Activated CD4-positive, alpha-beta T cell treated with anti-CD3 and anti-CD28 coated beads, Interleukin-2, Interleukin-4, amounts not matched to agents 100 ng/mL and 50 ng/mL, durations not matched to agents 16 hours and 8 hours (primary cell): ENCODE data around the gene MEGF6.

ENCODE experiments used
- DNase-seq: peaks from one replicate; pipeline ENCODE4 v3.0.0-alpha.2; 2020; ENCODE audit warnings: low spot score

The MEGF6 gene

DNA sequence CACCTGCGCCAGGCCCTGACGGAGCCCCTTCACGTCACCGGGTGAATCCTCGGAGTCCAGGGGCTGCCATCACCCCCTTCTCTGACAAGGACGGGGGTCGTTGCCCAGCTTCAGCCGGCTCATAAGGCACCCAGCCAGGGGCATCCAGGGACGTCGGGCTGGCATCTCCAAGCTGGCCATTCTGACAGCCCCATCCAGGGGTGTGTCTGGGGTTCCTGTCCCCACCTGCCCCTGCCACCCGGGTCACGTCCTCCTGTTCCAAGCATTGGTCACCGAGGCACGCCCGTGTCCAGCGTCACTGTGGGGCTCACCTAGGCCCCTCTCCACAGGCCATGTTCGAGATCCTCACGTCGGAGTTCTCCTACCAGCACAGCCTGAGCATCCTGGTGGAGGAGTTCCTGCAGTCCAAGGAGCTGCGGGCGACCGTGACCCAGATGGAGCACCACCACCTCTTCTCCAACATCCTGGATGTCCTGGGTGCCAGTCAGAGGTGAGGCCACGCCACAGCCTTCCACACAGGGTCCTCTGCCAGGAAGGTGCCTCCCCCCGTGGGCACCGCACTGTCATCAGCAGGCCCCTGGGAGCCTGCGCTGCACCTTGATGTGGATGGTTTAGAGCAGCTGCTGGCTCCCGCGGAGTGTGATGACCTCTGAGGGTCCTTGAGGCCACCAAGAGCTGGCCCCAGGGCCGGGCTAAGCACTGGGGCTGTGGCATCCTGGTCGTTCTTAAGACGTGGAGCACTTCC is 142.0 kb downstream of the MEGF6 start:
- no peak for DNase-seq

DNA sequence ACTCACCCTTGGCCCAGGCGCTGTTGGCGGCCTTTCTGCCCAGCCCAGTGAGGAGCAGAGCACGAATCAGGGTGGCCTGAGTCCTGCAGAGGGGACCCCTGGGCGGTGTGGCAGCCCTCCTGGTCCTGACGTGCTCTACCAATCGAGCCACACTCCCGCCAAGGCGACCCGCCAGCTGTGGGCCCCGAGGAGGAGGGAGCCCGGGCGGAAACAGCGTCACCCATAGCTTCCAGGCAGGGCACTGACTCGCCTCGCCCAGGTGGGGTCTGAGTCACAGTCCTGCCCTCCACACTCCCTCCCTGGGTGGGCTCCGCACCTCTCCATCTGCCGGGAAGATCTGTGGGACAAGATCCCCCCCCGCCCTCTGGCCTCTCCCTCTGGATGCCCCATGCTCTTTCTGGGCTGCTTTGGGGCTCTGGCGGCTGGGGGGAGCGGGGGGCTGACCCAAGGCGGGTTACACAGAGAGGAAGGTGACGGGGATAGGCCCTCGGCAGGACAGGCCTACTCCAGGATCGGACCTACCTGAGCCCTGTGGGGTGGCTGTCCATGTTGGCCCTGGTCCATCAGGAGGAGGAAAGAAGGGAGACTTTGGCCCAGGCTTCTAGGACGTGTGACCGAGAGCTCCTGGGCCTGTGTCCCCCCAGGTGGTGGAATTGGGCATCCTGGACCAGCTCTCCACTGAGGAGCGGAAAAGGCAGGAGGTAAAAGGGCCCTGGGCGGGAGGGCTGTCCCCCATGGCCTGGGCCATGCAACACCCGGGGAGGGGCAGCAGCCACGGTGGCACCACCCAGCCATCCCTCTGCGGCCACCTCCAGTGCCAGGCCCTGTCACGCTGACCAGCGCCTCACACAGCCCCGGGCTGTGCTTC is 142.8 kb downstream of the MEGF6 start:
- no peak for DNase-seq

DNA sequence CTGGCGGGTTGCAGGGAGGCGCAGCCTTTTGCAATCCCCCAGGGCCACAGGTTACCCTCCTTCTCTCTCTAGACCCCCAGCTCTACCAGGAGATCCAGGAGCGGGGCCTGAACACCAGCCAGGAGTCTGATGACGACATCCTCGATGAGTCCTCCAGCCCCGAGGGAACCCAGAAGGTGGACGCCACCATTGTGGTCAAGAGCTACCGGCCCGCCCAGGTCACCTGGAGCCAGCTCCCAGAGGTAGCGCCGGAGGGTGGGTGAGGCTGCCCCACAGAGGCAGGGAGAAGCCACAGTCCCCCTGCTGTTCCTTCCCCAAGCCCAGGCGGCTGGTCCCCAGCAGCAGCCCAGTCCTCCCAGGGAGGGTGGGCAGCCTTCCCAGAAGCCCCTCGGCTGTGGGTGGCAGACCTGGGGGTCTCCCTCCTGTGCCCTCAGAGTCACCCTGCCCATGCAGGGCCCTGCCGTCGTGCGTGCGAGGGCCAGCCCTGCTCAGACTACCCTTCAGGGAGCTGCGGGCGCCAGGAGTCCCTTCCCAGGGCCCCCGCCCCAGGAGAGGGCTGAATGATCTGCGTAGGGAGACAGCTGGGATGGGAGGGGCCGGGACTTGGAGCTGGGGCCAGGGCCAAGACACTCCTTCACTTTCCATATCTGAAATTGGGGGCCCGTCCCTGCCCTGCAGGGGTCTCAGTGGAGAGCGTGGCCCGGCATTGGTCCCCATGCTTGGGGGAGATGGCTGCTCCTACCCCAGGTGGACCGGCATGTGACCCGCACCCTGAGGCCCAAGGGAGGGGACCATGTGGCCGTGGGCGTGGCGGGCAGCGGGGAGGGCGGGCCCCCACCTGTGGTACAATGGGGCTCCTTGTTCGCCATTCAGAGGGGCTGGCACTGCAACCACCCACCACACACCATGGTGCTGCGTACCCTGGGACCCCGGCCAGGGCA is 143.9 kb downstream of the MEGF6 start:
- no peak for DNase-seq

DNA sequence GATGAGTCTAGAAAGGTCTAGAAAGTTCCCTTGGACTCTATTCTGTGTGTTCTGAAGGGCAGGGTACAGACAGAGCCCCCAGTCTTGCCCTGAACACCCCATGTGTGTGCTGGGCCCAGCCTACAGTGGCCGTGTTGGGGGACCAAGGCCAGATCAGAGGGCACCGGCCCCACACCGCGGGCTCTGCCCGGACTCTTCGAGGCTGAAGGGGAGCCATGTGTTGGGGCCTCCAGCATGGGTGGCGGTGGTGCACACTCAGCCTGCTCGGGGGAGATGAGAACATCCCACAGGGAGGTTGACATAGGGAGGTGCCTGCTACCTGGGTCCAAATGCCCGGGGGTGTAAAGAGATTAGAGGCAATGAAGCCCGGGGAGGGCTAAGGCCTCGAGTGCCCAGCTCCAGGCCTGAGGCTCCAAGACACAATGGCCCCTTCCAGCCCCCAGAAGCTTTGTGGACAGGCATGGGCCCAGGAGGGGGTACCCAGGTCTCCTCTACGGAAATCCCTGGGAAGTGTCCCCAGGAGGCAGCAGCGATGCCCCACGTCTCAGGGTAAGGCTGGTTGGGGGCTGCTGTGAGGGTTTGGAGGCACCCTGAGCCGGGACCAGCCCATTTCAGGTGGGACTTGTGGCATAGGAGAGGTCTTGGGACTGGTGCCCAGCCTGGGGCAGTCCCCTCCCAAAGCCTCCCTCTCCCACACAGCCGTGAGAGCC is 144.8 kb downstream of the MEGF6 start:
- DNase-seq = no peak

GRCh38 chr1:3465935-3466321 is 145.4 kb downstream of the MEGF6 start:
- DNase-seq = no peak

DNA sequence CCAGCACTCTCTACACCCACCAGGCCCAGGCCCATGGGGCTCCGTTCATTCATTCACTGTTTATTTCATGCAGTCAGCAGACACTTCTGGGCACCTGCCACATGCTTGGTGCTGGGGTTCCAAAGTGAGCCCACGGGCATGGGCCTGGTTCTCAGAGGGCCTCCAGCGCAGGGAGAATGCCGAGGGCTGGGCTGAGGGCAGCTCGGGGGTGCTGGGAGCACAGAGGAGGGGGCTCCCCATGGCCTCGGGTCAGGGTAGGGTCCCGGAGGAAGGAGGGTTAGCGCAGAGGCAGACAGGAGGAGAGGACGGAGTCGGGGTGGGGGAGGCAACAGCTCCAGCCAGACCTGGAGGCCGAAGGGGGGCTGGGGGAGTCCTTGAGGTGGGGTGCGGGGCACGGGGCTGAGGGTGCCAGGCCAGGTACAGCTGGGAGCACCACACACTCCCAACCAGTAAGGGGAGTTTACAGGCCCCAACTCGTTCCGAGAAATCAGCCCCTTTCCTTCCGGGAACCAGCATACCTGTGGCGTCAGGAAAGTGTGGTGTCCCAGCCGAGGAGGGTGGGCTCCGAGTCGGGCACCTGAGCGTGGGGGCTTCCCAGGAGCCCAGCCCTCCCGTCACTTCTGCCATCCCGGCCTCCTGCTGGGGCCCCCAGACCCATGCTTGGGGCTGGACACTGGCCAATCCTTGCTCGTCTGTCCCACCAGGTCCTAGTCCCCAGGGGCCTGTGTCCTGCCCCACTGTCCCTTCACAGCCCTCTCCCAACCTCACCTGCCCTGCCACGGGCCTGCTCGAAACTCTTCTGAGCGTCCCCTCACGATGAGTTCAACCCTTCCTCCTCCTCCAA is 146.0 kb downstream of the MEGF6 start:
- DNase-seq = no peak

DNA sequence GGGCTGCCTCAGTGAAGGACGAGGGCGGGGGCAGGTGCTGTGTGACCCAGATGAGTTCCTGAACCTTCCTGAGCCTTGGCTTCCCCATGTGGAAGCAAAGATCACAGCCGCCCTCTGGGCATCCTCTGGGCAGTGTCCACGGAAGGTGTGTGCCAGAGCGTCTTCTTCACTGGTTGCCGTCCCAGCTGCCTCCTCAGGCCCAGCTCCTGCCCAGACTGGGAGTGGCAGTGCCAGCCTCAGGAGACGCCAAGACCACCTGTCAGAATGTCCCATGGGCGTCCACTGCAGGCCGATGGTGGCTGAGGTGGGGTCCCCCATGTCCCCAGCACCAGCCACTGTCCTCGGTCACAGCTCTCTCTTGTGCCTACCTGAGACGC is 146.7 kb downstream of the MEGF6 start:
- DNase-seq = no peak

DNA sequence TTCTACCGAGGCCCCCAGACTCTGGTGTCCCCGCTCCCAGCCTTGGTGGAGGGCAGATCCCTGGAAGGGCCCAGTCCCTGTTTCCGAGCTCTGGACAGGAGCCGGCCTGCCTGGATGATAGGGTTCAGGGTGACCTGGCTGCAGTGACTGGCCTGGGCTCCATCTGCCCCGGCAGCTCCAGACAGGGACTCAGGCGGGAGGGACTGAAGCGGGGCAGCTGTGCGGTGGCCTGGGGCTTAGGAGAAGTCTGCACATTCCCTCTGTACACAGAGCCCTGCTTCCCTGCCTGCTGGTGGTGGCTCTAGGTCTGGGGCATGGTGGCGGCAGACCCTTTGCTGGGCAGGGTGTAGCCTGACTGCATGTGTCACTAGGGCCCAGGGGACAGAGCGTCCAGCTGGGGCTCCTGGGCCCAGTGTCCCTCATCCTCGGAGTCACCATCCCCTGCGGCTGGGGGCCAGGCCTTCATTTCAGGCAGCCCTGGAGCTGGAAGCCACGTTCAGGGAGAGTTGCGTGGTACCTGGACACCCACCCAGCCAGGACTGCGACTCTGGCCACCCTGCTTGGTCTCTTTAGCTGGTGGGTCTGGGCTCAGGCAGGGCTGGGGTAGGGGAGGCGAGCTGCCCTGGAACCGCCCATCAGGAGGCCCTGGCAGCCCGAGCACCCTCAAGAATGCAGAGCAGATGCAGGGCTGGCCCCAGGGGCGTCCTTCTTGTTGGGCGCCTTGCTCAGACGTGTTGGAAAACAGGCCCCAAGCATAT is 147.2 kb downstream of the MEGF6 start:
- no peak for DNase-seq

DNA sequence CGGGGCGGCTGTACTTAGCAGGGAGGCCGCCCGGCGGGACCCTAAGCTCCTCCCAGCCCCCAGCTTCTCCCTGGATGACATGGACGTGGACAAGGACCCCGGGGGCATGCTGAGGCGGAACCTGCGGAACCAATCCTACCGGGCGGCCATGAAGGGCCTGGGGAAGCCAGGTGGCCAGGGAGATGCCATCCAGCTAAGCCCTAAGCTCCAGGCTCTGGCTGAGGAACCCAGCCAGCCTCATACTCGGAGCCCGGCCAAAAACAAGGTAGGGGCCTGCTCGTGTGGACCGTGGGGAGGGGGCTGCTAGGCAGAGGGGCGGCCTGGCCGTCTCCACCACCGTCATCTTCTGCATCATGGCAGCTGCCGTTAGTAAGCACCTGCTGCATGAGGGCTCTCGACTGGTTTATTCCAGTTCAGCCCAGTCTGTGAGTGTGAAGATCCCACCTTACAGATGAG is 147.9 kb downstream of the MEGF6 start:
- no peak for DNase-seq

DNA sequence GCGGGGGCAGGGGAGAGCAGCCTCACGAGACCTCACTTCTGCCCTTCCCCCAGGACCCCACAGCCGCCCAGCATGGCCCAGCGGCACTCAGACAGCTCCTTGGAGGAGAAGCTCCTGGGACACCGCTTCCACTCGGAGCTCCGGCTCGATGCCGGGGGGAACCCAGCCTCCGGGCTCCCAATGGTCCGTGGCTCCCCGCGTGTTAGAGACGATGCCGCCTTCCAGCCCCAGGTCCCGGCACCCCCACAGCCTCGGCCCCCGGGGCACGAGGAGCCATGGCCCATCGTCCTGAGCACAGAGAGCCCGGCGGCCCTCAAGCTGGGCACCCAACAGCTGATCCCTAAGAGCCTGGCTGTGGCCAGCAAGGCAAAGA is 148.3 kb downstream of the MEGF6 start:
- DNase-seq = no peak

DNA sequence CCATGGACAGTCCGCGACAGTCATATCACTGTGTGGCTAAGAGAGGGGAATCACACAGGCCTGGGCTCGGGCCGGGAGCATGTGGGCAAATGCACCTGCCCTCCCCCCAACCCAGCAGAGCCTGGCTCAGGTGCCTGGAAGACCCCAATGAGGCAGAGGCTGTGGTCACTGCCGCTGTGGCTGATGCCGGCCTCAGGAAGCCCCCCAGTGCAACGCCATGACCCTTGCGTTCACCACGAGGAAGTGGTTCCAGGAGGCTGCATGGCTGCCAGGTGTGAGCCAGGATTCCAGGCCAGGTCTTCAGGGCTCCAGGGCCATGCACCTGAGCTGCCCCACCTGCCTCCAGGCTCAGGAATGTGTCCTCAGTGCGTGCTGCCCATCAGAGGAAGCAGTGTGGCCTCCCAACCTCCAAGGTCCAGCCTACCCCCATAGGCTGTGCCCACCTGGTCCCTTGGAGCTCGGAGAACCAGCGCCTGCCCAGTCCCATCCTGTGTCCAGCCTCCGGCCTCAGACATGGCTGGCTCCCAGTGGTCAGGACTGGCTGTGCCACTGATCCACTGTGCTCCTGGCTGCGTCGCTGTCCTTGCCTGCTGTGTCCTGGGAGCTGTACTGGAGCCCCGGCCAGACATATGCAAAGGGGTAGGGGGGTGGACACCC is 148.8 kb downstream of the MEGF6 start:
- no peak for DNase-seq

DNA sequence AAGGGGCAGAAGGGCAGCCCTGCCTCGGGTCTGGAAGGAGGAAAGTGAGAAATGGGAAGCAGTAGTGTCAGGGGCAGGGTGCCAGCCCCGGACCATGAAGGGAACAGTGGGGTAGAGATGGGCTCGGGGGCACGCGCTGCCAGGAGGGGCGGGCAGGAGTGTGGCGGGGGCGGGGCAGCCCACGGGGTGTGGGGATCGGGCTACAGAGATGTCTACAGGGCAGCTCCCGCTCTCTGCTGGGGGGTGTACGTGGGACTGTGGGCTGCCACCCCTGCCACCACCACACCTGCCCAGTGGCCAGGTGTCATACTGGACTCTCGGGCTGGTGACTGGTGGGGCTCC is 149.4 kb downstream of the MEGF6 start:
- DNase-seq = no peak

DNA sequence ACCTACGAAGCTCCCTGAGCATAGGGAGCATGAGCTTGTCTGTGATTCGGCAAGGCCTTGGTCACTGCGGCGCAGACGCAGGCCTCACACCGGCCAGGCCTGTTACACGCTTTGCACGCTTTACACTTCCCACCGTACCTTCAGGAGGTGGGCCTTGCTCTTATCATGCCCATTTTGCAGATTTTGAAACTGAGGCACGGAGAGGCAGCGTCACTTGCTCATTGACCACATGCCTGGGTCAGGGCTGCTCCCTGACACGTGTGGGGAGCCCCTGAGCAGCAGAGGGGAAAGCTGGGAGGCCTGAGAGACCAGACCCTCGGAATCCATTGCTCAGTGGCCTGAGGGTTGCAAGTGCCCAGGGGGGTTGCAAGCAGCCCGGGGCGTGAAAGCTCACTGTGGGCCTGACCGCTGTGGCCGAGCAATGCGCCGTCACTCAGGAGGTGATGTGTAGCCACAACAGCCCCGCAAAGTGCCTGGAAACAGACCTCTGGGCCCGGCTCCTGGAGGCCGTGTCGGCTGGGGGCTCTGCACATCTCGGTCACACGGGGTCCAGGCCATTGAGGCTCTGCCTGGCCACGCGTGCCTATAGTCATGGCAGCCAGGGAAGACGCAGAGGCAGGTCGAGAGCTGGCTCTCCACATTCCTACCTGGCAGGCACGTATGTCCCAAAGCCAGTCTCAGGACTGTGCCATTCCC is 149.9 kb downstream of the MEGF6 start:
- DNase-seq = no peak

DNA sequence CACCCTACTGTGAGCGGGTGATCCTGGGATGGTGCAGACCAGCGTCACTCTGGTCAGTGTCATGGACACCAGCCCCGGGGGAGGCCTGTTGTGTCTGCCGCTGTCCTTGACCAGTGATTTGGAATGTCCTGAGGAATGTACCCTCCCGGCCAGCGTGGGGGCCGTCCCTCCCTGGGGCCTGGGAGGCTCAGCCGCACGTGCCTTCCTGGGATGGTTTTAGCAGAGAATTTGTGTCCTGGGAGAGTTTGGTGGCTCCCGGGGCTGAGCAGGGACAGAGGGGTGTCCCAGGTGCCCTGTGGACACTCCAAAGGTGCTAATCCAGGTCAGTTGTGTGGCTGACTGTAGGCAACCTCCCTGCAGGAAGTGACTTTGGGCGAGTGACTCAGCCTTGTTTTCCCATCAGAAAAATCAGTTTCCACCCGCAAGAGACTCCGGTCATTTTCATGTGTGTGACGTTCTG is 150.6 kb downstream of the MEGF6 start:
- DNase-seq = no peak

- no peak for DNase-seq
Measured at GRCh38 chr1:3459940-3460671, 151.2 kb downstream of the MEGF6 start.

DNA sequence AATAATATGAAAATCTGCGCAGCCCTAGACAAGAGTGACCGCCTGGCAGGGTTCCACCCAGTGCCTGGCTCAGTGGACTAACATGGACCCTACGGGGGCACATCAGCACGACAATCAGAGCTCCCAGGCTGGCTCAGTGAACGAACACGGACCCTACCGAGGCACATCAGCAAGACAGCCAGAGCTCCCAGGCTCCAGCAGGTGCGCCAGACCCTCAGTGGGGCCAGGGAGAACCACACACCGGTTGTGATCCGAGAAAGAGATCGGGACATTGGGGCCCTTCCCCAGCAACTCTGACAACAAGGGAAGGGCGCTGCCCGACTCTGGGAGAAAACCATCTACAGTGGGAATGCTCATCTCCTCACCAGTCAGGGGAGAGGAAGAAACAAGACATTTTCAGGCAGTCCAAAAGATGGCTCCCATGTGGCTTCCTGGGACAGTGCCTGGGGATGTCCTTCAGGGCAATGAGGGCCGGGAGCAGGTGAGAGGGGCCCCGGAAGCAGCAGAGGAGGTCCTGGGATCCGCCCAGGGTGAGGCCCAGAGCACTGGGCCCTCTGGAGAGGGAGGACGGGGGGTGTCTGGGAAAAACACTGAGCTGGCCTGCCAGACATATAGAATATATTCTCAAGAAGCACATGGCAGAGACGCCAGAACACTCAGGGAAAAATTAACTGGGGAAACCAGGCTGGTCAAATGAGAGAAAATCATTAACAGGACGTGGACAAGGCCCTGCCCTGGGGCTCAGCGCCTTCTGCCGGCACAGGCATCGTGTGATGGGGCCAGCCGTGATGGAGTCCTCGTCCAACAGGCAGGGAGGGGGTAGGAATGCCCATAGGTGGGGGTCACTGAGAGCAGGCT is 152.0 kb downstream of the MEGF6 start:
- DNase-seq = no peak
